GM12878 (cell line): ENCODE data around the gene SEMA5A.

ENCODE experiments used
- ATF7 ChIP-seq: fragments of 450-650 bp; IDR thresholded peaks from 2 replicates; pipeline ENCODE4 v1.6.1; 2016; ENCODE audit warnings: low read depth, mild to moderate bottlenecking
- CEBPB ChIP-seq, 2 experiments: fragments of 150-350 bp in 1 of 2; IDR thresholded peaks; 2 replicates each; pipeline ENCODE4 v1.6.1; 2012 to 2014; ENCODE audit warnings: low read depth in 2 of 2, low read length in 2 of 2, borderline replicate concordance in 1 of 2, inconsistent platforms in 1 of 2
- CTCF ChIP-seq, 3 experiments: IDR thresholded peaks in 2 of 3; conservative IDR thresholded peaks in 1 of 3; 2 replicates each; pipeline ENCODE4 v1.5.1; 2011; ENCODE audit warnings: low read depth in 3 of 3, low read length in 3 of 3, mild to moderate bottlenecking in 3 of 3, control low read depth in 2 of 3, moderate library complexity in 2 of 3, inconsistent platforms in 1 of 3, mixed read lengths in 1 of 3; ENCODE audit not compliant: control insufficient read depth in 2 of 3, insufficient read depth in 1 of 3; ENCODE audit errors: extremely low read depth in 1 of 3
- EP300 ChIP-seq, 2 experiments: fragments of 150-350 bp in 1 of 2; IDR thresholded peaks; 2 replicates each; pipeline ENCODE4 v1.6.1; 2011 to 2012; ENCODE audit warnings: low read depth in 2 of 2, low read length in 2 of 2, borderline replicate concordance in 1 of 2, improper control_type of control experiment in 1 of 2, inconsistent platforms in 1 of 2; ENCODE audit not compliant: control insufficient read depth in 1 of 2
- EZH2 ChIP-seq: IDR thresholded peaks from 2 replicates; pipeline ENCODE4 v1.6.1; 2012; ENCODE audit warnings: low read depth, mild to moderate bottlenecking, control low read depth, inconsistent platforms, low read length, borderline replicate concordance; ENCODE audit not compliant: control insufficient read depth
- HDGF ChIP-seq: fragments of 450-650 bp; IDR thresholded peaks from 2 replicates; pipeline ENCODE4 v1.6.1; 2016; ENCODE audit warnings: antibody characterized with exemption
- PAX5 ChIP-seq: IDR thresholded peaks from 2 replicates; pipeline ENCODE4 v1.6.1; 2011; ENCODE audit warnings: low read depth, low read length, borderline replicate concordance
- POLR2A ChIP-seq: IDR thresholded peaks from 2 replicates; pipeline ENCODE4 v1.6.1; 2011; ENCODE audit warnings: low read depth, mild to moderate bottlenecking, low read length
- POLR2AphosphoS5 ChIP-seq: IDR thresholded peaks from 2 replicates; pipeline ENCODE4 v1.6.1; 2011; ENCODE audit warnings: mild to moderate bottlenecking, low read length, inconsistent platforms
- RAD21 ChIP-seq: IDR thresholded peaks from 2 replicates; pipeline ENCODE4 v1.6.1; 2011; ENCODE audit warnings: mild to moderate bottlenecking, low read depth, low read length, moderate library complexity; ENCODE audit not compliant: insufficient read depth
- SREBF2 ChIP-seq: IDR thresholded peaks from 2 replicates; pipeline ENCODE4 v1.6.1; 2012; ENCODE audit warnings: mild to moderate bottlenecking, low read length
- YY1 ChIP-seq: IDR thresholded peaks from 2 replicates; pipeline ENCODE4 v1.6.1; 2011; ENCODE audit warnings: low read depth, mild to moderate bottlenecking, low read length
- TF ChIP-seq, protein P1 (sequence below): fragments of 450-650 bp; IDR thresholded peaks from 2 replicates; pipeline ENCODE4 v1.6.1; 2017; ENCODE audit warnings: mild to moderate bottlenecking, moderate library complexity

DNA sequence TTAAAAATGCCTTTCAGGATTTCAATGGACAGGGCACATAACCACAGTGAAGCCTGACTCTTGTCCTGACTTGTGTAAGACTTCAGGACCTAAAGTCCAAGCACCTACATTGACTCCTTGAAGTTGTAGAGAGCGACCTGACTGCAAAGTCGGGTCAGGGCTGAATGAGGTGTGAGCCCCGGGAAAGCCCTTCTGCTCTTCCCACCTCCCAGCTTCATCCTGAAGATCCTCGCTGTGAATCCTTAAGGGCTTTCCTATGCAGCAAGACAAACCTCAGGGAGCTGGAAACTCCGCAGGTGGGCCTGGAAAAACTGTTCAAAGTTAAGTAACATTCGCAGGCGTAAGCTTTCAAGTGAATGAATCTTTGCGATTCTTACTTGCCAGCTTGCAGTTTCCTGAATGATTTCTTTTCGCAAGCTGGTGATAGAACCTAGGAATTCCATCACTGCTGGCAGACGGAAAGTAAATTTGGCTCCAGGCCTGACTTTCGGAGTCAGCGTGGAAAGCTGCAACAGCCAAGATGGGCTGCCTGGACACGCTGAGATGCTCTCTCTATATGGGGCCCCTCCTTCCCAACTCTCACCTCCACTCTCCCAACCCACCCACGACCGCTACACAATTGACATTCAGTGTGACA is 10.9 kb downstream of the SEMA5A start:
- TF ChIP-seq ATF7 (no peak), PAX5 (no peak), CEBPB (IDR thresholded peaks at IDR 0.05; ENCODE audit: borderline replicate concordance in 1 of 2, low read depth in 2 of 2, low read length in 2 of 2) (no peak), CTCF (IDR thresholded peaks at IDR 0.05 in 2 of 3, conservative IDR thresholded peaks at IDR 0.05 in 1 of 3; ENCODE audit: control insufficient read depth in 2 of 3, extremely low read depth in 1 of 3, insufficient read depth in 1 of 3, low read depth in 3 of 3, low read length in 3 of 3) (no peak), POLR2AphosphoS5 (no peak), SREBF2 (no peak), YY1 (no peak), HDGF (no peak), POLR2A (no peak), EZH2 (no peak), RAD21 (no peak), EP300 (IDR thresholded peaks at IDR 0.05; ENCODE audit: borderline replicate concordance in 1 of 2, control insufficient read depth in 1 of 2, low read depth in 2 of 2, low read length in 2 of 2) (no peak)
- TF ChIP-seq, protein P1, sequence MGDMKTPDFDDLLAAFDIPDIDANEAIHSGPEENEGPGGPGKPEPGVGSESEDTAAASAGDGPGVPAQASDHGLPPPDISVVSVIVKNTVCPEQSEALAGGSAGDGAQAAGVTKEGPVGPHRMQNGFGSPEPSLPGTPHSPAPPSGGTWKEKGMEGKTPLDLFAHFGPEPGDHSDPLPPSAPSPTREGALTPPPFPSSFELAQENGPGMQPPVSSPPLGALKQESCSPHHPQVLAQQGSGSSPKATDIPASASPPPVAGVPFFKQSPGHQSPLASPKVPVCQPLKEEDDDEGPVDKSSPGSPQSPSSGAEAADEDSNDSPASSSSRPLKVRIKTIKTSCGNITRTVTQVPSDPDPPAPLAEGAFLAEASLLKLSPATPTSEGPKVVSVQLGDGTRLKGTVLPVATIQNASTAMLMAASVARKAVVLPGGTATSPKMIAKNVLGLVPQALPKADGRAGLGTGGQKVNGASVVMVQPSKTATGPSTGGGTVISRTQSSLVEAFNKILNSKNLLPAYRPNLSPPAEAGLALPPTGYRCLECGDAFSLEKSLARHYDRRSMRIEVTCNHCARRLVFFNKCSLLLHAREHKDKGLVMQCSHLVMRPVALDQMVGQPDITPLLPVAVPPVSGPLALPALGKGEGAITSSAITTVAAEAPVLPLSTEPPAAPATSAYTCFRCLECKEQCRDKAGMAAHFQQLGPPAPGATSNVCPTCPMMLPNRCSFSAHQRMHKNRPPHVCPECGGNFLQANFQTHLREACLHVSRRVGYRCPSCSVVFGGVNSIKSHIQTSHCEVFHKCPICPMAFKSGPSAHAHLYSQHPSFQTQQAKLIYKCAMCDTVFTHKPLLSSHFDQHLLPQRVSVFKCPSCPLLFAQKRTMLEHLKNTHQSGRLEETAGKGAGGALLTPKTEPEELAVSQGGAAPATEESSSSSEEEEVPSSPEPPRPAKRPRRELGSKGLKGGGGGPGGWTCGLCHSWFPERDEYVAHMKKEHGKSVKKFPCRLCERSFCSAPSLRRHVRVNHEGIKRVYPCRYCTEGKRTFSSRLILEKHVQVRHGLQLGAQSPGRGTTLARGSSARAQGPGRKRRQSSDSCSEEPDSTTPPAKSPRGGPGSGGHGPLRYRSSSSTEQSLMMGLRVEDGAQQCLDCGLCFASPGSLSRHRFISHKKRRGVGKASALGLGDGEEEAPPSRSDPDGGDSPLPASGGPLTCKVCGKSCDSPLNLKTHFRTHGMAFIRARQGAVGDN, result no peak
